ENCODE results near the gene CLEC11A. TPM values are rescaled to one million over a fixed set of nuclear protein-coding genes. Genes with fewer than 3 reads are reported as not detected.
"Not testable (repeated sequence)": the region's sequence is repeated elsewhere in the genome, so short reads cannot be mapped to it uniquely, and the experiment has no call there.

Gene CLEC11A
- total RNA-seq, 6 experiments from 2014 or later: 1.7 to 9.9 (median 5.0) TPM

DNA sequence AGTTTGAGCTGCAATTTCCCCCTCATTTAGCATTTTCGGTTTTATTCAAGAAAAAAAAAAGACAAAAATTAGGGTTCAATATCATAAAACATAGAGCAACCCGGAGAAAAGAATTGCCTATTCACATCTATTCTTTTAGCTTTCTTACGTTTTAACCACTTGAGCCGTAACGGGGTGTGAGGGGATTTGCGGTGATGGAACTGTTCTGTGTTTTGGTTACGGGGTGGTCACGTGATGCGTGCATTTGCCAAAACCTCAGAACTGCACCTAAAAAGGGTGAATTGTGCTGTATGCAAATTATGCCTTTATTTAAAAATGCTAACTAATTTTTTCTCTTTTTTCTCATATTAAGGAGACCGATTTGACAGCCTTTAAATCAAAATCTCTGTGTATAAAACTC is 22.1 kb downstream of the CLEC11A start:
- no peaks in the 10 kb centered on the region for H3K27me3 ChIP-seq
- TF ChIP-seq POLR2A (IDR thresholded peaks at IDR 0.05): no peak
- TF ChIP-seq, protein P1, sequence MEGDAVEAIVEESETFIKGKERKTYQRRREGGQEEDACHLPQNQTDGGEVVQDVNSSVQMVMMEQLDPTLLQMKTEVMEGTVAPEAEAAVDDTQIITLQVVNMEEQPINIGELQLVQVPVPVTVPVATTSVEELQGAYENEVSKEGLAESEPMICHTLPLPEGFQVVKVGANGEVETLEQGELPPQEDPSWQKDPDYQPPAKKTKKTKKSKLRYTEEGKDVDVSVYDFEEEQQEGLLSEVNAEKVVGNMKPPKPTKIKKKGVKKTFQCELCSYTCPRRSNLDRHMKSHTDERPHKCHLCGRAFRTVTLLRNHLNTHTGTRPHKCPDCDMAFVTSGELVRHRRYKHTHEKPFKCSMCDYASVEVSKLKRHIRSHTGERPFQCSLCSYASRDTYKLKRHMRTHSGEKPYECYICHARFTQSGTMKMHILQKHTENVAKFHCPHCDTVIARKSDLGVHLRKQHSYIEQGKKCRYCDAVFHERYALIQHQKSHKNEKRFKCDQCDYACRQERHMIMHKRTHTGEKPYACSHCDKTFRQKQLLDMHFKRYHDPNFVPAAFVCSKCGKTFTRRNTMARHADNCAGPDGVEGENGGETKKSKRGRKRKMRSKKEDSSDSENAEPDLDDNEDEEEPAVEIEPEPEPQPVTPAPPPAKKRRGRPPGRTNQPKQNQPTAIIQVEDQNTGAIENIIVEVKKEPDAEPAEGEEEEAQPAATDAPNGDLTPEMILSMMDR (IDR thresholded peaks at IDR 0.05): no peak
- 53% methylated on average over 10 of the region's 10 CpGs for WGBS (ENCODE audit: insufficient coverage, low coverage, low lambda C conversion rate, missing lambda C conversion rate)

GRCh38 chr19:50747141-50747540 is 24.0 kb downstream of the CLEC11A start:
- DNase-seq; intact Hi-C loops (cut with DNase I); H3K4me1 ChIP-seq; ATAC-seq; H3K27me3 ChIP-seq; H3K4me3 ChIP-seq; H3K27ac ChIP-seq; H3K36me3 ChIP-seq; H3K9me3 ChIP-seq: not testable (repeated sequence)
- WGBS (ENCODE audit: insufficient coverage, low coverage, low lambda C conversion rate, missing lambda C conversion rate): 80% methylated on average over 6 of the region's 14 CpGs

More for the DNA sequence above, 22.1 kb downstream of the CLEC11A start:
- ATAC-seq: no peak
- H3K36me3 ChIP-seq: no peaks in the 10 kb centered on the region
- no peaks in the 10 kb centered on the region for H3K9me3 ChIP-seq
- no peak for DNase-seq
- no peaks in the 10 kb centered on the region for H3K4me1 ChIP-seq
- no peak overlapping the region for H3K4me3 ChIP-seq
- intact Hi-C loops (cut with DNase I): no loop called here
- H3K27ac ChIP-seq: no peak overlapping the region

- TF ChIP-seq, protein P1 (IDR thresholded peaks at IDR 0.05): no peak
- TF ChIP-seq POLR2A (IDR thresholded peaks at IDR 0.05): no peak
- WGBS (ENCODE audit: insufficient coverage, low coverage, low lambda C conversion rate, missing lambda C conversion rate): 43% methylated on average over 6 of the region's 6 CpGs
- no peak overlapping the region for H3K4me3 ChIP-seq
- H3K36me3 ChIP-seq: no peaks in the 10 kb centered on the region
- DNase-seq (no peak), ATAC-seq (no peak)
- H3K27ac ChIP-seq: no peak overlapping the region
- H3K9me3 ChIP-seq: no peaks in the 10 kb centered on the region
- no peaks in the 10 kb centered on the region for H3K27me3 ChIP-seq
- H3K4me1 ChIP-seq: no peaks in the 10 kb centered on the region
- intact Hi-C loops (cut with DNase I): no loop called here
These were observed 26.3 kb downstream of the CLEC11A start for GRCh38 chr19:50749490-50749889.

- intact Hi-C loops (cut with DNase I): no loop called here
- 39% methylated on average over 11 of the region's 15 CpGs for WGBS (ENCODE audit: insufficient coverage, low coverage, low lambda C conversion rate, missing lambda C conversion rate)
- no peak for ATAC-seq
- Histone ChIP-seq H3K4me3 (no peak overlapping the region), H3K36me3 (no peaks in the 10 kb centered on the region), H3K27ac (no peak overlapping the region), H3K9me3 (no peaks in the 10 kb centered on the region), H3K4me1 (no peaks in the 10 kb centered on the region), H3K27me3 (no peaks in the 10 kb centered on the region)
- DNase-seq: no peak
- TF ChIP-seq, protein P1 (IDR thresholded peaks at IDR 0.05): no peak
- TF ChIP-seq POLR2A (IDR thresholded peaks at IDR 0.05): no peak
These were observed 26.8 kb downstream of the CLEC11A start for GRCh38 chr19:50750010-50750409.

- TF ChIP-seq POLR2A (IDR thresholded peaks at IDR 0.05): no peak
- TF ChIP-seq, protein P1 (IDR thresholded peaks at IDR 0.05): no peak
- Histone ChIP-seq H3K4me3 (no peak overlapping the region), H3K27ac (no peak overlapping the region), H3K4me1 (no peaks in the 10 kb centered on the region), H3K36me3 (no peaks in the 10 kb centered on the region), H3K27me3 (no peaks in the 10 kb centered on the region), H3K9me3 (no peaks in the 10 kb centered on the region)
- ATAC-seq (no peak), DNase-seq (no peak)
- intact Hi-C loops (cut with DNase I): no loop called here
- WGBS (ENCODE audit: insufficient coverage, low coverage, low lambda C conversion rate, missing lambda C conversion rate): 49% methylated on average over 3 of the region's 4 CpGs
These were observed 30.7 kb downstream of the CLEC11A start for GRCh38 chr19:50753879-50754278.

GRCh38 chr19:50756244-50756643 is 33.1 kb downstream of the CLEC11A start:
- intact Hi-C loops (cut with DNase I); H3K27me3 ChIP-seq; H3K9me3 ChIP-seq; ATAC-seq; H3K27ac ChIP-seq; DNase-seq; H3K36me3 ChIP-seq; H3K4me1 ChIP-seq; H3K4me3 ChIP-seq: not testable (repeated sequence)
- WGBS (ENCODE audit: insufficient coverage, low coverage, low lambda C conversion rate, missing lambda C conversion rate): 49% methylated on average over 7 of the region's 8 CpGs

DNA sequence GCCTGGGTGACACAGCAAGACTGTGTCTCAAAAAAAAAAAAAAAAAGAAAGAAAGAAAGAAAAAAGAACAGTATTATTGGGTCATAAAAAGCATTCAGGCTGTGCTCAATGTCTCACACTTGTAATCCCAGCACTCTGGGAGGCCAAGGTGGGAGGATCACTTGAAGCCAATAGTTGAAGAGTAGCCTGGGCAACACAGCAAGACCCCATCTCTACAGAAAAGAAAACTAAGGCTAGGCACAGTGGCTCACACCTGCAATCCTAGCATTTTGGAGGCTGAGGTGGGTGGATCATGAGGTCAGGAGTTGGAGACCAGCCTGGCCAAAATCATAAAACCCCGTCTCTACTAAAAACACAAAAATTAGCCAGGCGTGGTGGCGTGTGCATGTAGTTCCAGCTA is 34.5 kb downstream of the CLEC11A start:
- H3K27ac ChIP-seq; ATAC-seq; H3K27me3 ChIP-seq; H3K36me3 ChIP-seq; H3K4me3 ChIP-seq; intact Hi-C loops (cut with DNase I); H3K9me3 ChIP-seq; DNase-seq; H3K4me1 ChIP-seq: not testable (repeated sequence)
- 100% methylated on average over 3 of the region's 3 CpGs for WGBS (ENCODE audit: insufficient coverage, low coverage, low lambda C conversion rate, missing lambda C conversion rate)

DNA sequence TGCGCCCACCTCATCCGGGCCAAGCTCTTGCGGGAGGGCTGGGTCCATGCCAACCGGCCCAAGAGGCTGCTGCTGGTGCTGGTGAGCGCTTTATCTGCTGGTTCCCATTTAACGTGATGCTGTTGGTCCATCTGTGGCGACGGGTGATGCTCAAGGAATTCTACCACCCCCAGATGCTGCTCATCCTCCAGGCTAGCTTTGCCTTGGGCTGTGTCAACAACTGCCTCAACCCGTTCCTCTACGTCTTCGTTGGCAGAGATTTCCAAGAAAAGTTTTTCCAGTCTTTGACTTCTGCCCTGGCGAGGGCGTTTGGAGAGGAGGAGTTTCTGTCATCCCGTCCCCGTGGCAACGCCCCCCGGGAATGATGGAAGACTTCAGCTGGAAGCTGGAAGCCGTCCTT is 35.9 kb downstream of the CLEC11A start:
- WGBS (ENCODE audit: insufficient coverage, low coverage, low lambda C conversion rate, missing lambda C conversion rate): 87% methylated on average over 6 of the region's 18 CpGs
- not testable (repeated sequence) for H3K4me1 ChIP-seq, DNase-seq

More for the DNA sequence above, 35.9 kb downstream of the CLEC11A start:
- intact Hi-C loops (cut with DNase I); H3K4me3 ChIP-seq; H3K27ac ChIP-seq; H3K27me3 ChIP-seq; H3K36me3 ChIP-seq; H3K9me3 ChIP-seq; ATAC-seq: not testable (repeated sequence)

All from right lobe of liver (tissue), 6 donors.